ENCODE results near the gene PLK1. TPM values are rescaled to one million over a fixed set of nuclear protein-coding genes. Genes with fewer than 3 reads are reported as not detected.

Gene PLK1
- total RNA-seq: 8.2 and 12.2 TPM in 2 replicates

DNA sequence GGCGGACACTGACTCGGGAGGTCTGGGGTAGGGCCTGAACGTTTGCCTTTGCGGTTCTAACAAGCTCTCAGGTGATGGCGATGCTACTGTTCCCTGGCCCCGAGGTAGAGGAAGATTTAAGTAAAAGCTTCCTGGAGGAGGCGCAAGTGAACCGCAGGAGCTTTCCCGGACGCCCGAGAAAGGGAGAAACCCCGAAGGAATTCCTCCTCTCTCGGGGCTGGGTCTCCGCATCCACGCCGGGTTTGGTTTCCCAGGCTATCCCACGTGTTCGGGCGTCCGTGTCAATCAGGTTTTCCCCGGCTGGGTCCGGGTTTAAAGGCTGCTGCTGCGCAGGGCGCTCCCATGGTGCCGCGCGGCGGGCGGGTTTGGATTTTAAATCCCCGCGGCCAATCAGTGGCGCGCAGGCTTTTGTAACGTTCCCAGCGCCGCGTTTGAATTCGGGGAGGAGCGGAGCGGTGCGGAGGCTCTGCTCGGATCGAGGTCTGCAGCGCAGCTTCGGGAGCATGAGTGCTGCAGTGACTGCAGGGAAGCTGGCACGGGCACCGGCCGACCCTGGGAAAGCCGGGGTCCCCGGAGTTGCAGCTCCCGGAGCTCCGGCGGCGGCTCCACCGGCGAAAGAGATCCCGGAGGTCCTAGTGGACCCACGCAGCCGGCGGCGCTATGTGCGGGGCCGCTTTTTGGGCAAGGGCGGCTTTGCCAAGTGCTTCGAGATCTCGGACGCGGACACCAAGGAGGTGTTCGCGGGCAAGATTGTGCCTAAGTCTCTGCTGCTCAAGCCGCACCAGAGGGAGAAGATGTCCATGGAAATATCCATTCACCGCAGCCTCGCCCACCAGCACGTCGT is at the start of gene PLK1:
Gene PLK1 (plus strand): TSS at position 460 of the 844 bp plus-strand sequence. CDS start 44 bp downstream, at position 504.

DNA sequence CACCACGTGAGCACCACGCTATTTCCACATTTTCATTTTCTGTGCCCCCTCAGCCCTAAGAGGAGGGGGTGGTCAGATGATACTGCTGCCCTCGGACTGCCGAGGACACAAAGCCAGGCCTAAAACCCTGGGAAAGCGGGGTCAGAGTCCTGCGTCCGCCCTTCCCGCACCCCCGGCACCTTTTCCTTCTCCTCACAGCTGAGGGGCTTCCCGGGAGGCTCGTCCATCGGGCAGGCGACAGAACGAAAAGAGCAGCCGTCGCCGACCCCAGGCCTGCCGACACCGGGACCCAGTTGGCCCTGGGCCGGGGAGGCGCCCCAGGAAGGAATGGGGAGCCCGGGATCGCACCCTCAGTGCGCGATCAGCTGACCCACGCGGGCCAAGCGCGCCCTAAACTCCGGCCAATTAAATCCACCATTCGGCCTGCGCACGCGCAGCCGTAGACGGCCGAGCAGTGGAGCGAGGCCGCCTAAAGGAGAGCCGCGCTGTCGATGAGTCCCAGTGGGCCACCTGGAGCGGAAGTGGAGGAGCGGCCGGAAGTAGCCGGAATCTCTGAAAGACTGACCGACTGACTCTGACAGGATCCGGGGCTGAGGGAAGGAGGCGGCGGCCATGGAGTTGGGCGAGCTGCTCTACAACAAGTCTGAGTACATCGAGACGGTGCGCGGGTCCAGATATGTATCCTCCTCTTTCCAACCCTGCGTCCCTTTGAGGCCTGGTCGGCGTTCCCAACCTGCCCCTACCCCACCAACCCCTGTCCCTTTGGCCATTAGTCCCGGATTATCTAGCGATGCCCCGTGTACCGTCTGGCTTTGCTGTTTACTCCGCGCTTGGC is 37.5 kb upstream of the PLK1 start, which contains the start of the genes DCTN5 and PALB2:
Gene DCTN5 (plus strand): TSS at position 536 of the 835 bp plus-strand sequence. CDS start 77 bp downstream, at position 613.
Gene PALB2 (minus strand): TSS at position 380 of the 835 bp plus-strand sequence. CDS start 153 bp downstream, at position 227.

DNA sequence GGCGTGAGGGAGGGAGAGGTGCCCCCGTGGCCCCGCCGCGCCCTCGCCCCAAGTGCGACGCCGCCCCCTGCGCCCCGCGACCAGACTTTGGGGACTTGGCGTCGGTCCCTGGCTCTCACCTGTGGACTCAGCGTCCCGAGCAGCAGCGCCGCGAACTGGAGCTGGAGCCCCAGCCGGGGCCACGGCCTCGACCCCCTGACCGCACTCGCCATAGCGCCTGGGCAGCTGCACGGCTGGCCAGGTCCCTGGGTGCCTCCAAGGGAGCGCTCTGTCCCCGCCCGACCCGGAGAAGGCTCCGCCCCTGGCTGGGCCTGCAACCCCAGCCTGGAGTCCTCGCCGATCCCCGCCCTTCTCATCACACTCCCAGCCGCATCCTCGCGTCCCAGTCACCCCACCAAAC is 34.3 kb downstream of the PLK1 start, which contains the start of gene ERN2:
Gene ERN2 (minus strand): TSS at position 247 of the 400 bp plus-strand sequence. CDS start 35 bp downstream, at position 212.

Other genes with a start within 250 kb of the PLK1 start
- 15.6 and 16.7 TPM in 2 replicates for gene COG7, start 225.7 kb upstream of the PLK1 start, total RNA-seq
- 21.1 and 21.4 TPM in 2 replicates for gene GGA2, start 168.4 kb upstream of the PLK1 start, total RNA-seq
- 22.5 and 31.6 TPM in 2 replicates for gene EARS2, start 121.5 kb upstream of the PLK1 start, total RNA-seq
- gene UBFD1, start 121.2 kb upstream of the PLK1 start, total RNA-seq: 60.5 and 69.3 TPM in 2 replicates
- 58.4 and 60.9 TPM in 2 replicates for gene NDUFAB1, start 82.6 kb upstream of the PLK1 start, total RNA-seq
- 6.5 and 7.3 TPM in 2 replicates for gene PALB2, start 37.6 kb upstream of the PLK1 start, total RNA-seq
- 50.1 and 55.3 TPM in 2 replicates for gene DCTN5, start 37.4 kb upstream of the PLK1 start, total RNA-seq
- gene ERN2, start 34.3 kb downstream of the PLK1 start, total RNA-seq: 0.19 and 0.40 TPM in 2 replicates
- not detected in 2 replicates for gene CHP2, start 76.1 kb downstream of the PLK1 start, total RNA-seq
- under 0.01 and 0.19 TPM in 2 replicates for gene PRKCB, start 157.1 kb downstream of the PLK1 start, total RNA-seq